Fibroblast of skin of scalp (primary cell): ENCODE results near the gene HIF1AN.
"Not testable (repeated sequence)": the region's sequence is repeated elsewhere in the genome, so short reads cannot be mapped to it uniquely, and the experiment has no call there.

Experiments
- DNase-seq: peaks from one replicate; pipeline ENCODE4 v3.0.0-alpha.2; 2013

The HIF1AN gene

GRCh38 chr10:100567249-100567648, 31.5 kb downstream of the HIF1AN start:
- DNase-seq, result peak; percentile 5

- DNase-seq, result no peak
Measured at GRCh38 chr10:100567826-100568225, 32.1 kb downstream of the HIF1AN start.

DNA sequence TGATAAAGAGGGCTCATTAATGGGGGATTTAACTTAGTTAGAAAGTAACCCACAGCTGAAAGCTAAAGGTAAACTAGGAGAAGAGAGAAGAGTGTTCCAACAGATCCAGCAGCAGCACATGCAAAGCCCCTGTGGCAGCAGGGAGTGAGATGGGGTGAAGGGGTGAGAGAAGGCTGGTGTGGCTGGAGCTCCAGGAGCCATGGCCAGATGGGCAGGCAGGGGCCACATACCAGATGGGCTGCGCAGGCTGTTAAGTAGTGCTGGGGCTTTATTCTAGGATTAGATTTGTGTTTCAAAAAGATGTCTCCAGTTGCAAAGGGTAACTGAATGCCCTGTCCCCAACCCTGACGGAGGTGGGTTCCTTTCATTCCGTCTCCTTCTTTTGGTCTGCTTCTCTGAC, 33.2 kb downstream of the HIF1AN start:
- no peak for DNase-seq

- DNase-seq, result no peak
Measured at GRCh38 chr10:100569687-100570481, 34.1 kb downstream of the HIF1AN start.

GRCh38 chr10:100570506-100570905, 34.8 kb downstream of the HIF1AN start:
- no peak for DNase-seq

- no peak for DNase-seq
Measured at GRCh38 chr10:100571084-100571856, 35.5 kb downstream of the HIF1AN start.

DNA sequence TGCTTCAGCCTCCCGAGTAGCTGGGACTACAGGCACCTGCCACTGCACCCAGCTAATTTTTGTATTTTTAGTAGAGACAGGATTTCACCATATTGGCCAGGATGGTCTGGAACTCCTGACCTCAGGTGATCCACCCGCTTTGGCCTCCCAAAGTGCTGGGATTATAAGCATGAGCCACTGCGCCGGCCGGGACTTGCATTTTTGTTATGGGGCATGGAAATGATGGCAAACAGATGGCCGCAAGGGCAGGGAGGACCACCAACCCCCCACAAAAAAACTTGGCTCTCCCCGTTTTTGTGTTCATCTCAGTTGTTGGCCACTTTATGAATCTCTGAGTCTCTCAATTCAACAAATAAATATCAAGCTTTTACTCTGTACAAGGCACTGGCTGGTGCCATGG, 39.4 kb downstream of the HIF1AN start:
- not testable (repeated sequence) for DNase-seq

- DNase-seq, result no peak
Measured at GRCh38 chr10:100575585-100576281, 40.0 kb downstream of the HIF1AN start.

GRCh38 chr10:100576282-100576635, 40.5 kb downstream of the HIF1AN start:
- no peak for DNase-seq

DNA sequence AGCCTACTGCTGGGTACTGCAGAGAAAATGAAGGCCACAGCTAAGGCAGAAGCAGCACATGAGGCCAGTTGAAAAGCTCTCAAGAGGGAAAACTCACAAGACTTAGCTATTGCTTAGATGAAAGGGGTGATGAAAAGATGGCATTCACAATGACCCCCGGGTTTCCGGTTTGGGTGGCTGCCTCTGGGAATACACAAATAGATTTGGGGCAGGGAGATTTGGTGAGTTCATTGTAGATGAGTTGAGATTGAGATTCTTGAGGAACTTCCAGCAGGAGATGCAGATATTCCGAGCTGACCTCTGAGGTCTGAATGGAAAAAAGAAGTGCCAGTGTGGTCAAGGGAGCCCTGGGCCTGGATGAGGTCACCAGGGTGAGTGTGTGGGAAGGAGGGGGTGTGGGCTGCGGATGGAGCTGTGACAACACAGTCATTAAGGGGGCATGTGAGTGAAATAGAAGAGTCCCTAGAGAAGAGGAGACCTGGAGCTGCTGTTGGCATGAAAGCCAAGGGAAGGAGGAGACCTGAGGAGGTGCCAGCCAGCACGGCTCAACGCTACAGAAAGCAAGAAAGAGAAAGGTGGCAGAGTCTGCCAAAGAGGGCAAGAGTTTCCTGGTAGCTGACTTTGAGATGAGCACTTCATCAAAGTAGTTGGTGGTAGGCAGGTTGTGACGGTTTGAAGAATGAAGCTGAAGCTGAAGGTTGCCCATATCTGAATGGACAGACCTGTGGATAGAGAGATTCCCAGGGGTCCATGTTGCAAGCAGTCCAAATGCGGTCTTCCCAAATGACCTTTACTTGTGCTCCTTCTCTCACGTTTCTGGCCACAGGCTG, 43.7 kb downstream of the HIF1AN start:
- DNase-seq, result no peak

DNA sequence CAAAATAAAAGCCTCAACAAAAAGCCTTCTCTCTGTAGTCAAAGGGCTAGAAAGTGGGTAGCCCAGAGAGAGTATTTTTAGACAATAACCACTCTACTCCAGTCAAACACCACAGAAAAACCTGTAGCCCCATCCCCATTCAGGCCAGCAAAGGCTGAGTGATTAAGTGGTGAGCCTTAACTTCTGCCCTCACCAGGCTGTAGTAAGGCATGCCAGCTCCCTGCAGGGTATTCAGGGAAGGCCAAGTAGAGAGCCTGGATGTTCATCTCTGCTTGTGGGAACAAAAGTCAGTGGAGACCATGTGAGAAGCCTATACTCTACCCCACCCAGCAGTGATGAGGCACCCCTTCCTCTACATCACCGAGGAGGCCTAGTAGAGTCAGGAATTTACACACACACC, 51.2 kb downstream of the HIF1AN start:
- DNase-seq, result no peak

DNA sequence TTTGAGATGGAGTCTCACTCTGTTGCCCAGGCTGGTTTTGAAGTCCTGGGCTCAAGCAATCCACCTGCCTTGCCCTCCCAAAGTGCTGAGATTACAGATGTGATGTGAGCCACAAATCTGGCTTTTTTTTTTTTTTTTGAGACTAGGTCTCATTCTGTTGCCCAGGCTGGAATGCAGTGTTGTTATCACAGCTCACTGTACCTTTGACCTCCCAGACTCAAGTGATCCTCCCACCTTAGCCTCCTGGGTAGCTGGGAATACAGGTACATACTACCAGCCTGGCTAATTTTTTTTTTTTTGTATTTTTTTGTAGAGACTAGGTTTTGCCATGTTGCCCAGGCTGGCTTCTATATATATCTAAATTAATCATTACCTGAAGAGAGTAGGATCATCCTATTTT, 62.4 kb downstream of the HIF1AN start:
- DNase-seq, result no peak

DNA sequence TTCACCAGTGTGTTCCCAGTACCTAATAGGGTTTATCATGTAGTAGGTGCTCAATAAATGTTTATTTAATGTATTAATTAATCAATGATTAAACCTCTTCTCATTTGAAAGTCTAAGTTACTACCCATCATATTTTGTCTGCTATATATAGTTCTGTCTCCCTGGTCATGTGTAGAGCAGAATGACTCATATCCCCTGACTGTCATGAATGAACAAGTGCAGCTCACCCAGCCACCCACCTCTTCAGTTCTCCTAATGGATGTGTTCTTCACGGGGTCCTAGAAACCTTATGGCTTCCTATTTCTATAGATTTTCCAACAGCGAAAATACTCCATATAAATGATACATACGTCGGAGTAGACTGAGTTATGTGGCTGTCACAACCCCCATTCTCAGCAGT, 64.5 kb downstream of the HIF1AN start:
- no peak for DNase-seq

DNA sequence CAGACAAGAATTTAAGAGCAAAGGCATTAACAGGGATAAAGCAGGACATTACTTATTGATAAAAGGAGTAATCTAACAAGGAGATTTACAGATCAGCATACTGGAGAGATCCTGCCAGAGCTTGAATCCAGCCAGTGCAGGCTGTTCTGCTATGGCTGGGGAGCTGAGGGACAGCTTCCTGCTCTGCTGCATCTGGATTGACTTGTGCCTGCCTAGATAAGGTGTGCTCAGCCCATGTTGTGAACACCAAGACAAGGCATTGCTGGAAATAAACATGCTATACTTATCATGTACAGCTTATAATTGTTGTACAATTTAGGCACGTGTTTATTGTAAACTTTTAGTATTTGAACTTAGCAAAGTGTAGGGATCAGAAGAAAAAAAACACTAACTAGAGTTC, 71.7 kb downstream of the HIF1AN start:
- no peak for DNase-seq
